Neural crest cell (in vitro differentiated cells): ENCODE measurements around the gene JMJD7. TPM values are rescaled to one million over a fixed set of nuclear protein-coding genes. Genes with fewer than 3 reads are reported as not detected.
A peak's percentile ranks its signal among the peaks of the same experiment; 100 is the strongest.

Source experiments
- DNase-seq: peaks from one replicate; pipeline ENCODE4 v3.0.0; 2021; ENCODE audit warnings: low read depth, mixed read lengths, low spot score
- H3K27ac Mint-ChIP-seq: one replicate; pipeline ENCODE4 v1.8.0; 2021; ENCODE audit warnings: mild to moderate bottlenecking, mixed read lengths; ENCODE audit not compliant: unreplicated experiment
- H3K27me3 Mint-ChIP-seq: 2 replicates; pipeline ENCODE4 v1.8.0; 2021; ENCODE audit warnings: low read depth, mild to moderate bottlenecking, mixed read lengths
- H3K36me3 Mint-ChIP-seq: 2 replicates; pipeline ENCODE4 v1.8.0; 2021; ENCODE audit warnings: low read depth, mild to moderate bottlenecking, mixed read lengths
- H3K4me1 Mint-ChIP-seq: 2 replicates; pipeline ENCODE4 v1.8.0; 2021; ENCODE audit warnings: mixed read lengths
- H3K4me3 Mint-ChIP-seq: one replicate; pipeline ENCODE4 v1.8.0; 2021; ENCODE audit warnings: mild to moderate bottlenecking, mixed read lengths
- H3K9me3 Mint-ChIP-seq: 2 replicates; pipeline ENCODE4 v1.8.0; 2021; ENCODE audit warnings: mixed read lengths
- CTCF ChIP-seq: fragments of 200-600 bp; sonication (generic); conservative IDR thresholded peaks from 2 replicates; pipeline ENCODE4 v1.5.0; 2021; ENCODE audit warnings: antibody characterized with exemption, mild to moderate bottlenecking
- long read RNA-seq: library from polyadenylated mRNA; unstranded; transcript quantifications from one replicate; pipeline ENCODE4 v2.0.0, GENCODE V29; 2020
- total RNA-seq: library from RNA; stranded (reverse); gene quantifications from 2 replicates; pipeline ENCODE4 v1.2.1, GENCODE V29; 2021

Gene JMJD7
- 14.8 and 16.6 TPM in 2 replicates for total RNA-seq
- long read RNA-seq, partial matches to known transcripts, result 0 of 1 reads
- long read RNA-seq, other reads (novel, unspliced or antisense), result 1 of 1 reads

GRCh38 chr15:41827880-41828806 lies at the start of gene JMJD7:
Gene JMJD7 (plus strand): TSS chr15:41828092. CDS start chr15:41828125, 33 bp downstream.
- DNase-seq, result peak; percentile 96
- Mint-ChIP-seq H3K9me3 (no peaks in the 10 kb centered on the region), H3K27ac (peak within 1 kb of the TSS; percentile 15), H3K36me3 (no peaks in the 10 kb centered on the region), H3K4me3 (peak within 1 kb of the TSS; percentile 94), H3K27me3 (peaks cover 10% of the 10 kb centered on the region), H3K4me1 (peaks cover 12% of the 10 kb centered on the region)
- TF ChIP-seq CTCF, result no peak

GRCh38 chr15:41778521-41778920 lies 49.4 kb upstream of the JMJD7 start:
- Mint-ChIP-seq H3K27me3 (no peaks in the 10 kb centered on the region), H3K36me3 (no peaks in the 10 kb centered on the region), H3K4me3 (peak overlapping the region; percentile 57), H3K27ac (peak overlapping the region; percentile 10), H3K9me3 (no peaks in the 10 kb centered on the region), H3K4me1 (peaks cover 56% of the 10 kb centered on the region)
- TF ChIP-seq CTCF, result no peak
- DNase-seq, result no peak

- no peak for TF ChIP-seq CTCF
- Mint-ChIP-seq H3K4me3 (peak overlapping the region; percentile 69), H3K27ac (peak overlapping the region; percentile 53), H3K4me1 (peaks cover 50% of the 10 kb centered on the region), H3K9me3 (no peaks in the 10 kb centered on the region), H3K27me3 (no peaks in the 10 kb centered on the region), H3K36me3 (no peaks in the 10 kb centered on the region)
- DNase-seq, result no peak
Observed at GRCh38 chr15:41779662-41780157, 48.2 kb upstream of the JMJD7 start.

GRCh38 chr15:41780266-41780665 lies 47.6 kb upstream of the JMJD7 start:
- no peaks in the 10 kb centered on the region for H3K36me3 Mint-ChIP-seq
- H3K4me1 Mint-ChIP-seq, result peaks cover 45% of the 10 kb centered on the region
- peak overlapping the region; percentile 69 for H3K4me3 Mint-ChIP-seq
- no peaks in the 10 kb centered on the region for H3K9me3 Mint-ChIP-seq
- peak overlapping the region; percentile 53 for H3K27ac Mint-ChIP-seq
- no peaks in the 10 kb centered on the region for H3K27me3 Mint-ChIP-seq
- no peak for DNase-seq
- no peak for TF ChIP-seq CTCF

- Mint-ChIP-seq H3K27me3 (no peaks in the 10 kb centered on the region), H3K4me1 (peaks cover 40% of the 10 kb centered on the region), H3K4me3 (no peak overlapping the region), H3K36me3 (no peaks in the 10 kb centered on the region), H3K27ac (no peak overlapping the region), H3K9me3 (no peaks in the 10 kb centered on the region)
- no peak for TF ChIP-seq CTCF
- no peak for DNase-seq
Observed at GRCh38 chr15:41780727-41781126, 47.2 kb upstream of the JMJD7 start.
